ENCODE results near the gene TOGARAM1. TPM values are rescaled to one million over a fixed set of nuclear protein-coding genes. Genes with fewer than 3 reads are reported as not detected.

Gene TOGARAM1
- total RNA-seq, 1 experiment from 2014 or later: 12.0 TPM

DNA sequence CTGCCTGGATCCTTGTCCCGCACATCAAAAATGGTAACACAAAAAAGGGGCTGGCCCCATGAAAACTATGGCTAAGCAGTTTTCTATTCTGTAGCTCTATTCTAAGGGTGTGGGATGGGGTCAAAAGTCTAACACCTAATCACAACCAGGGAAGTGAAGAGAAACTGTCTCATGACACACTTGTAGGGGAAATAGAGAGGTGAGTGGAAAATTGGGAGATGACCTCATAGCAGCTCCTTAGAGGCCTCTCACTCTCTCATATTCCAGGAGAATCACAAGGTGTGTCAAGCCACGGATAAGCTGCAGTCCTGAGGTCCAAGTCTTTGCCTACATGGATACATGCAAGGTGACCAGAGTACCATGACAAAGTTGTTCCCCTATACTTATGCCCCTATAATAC lies 10.9 kb upstream of the TOGARAM1 start:
- Mint-ChIP-seq H3K4me3 (ENCODE audit: unreplicated experiment) (no peak overlapping the region), H3K27me3 (ENCODE audit: insufficient read depth, unreplicated experiment) (no peaks in the 10 kb centered on the region), H3K9me3 (ENCODE audit: unreplicated experiment) (no peaks in the 10 kb centered on the region), H3K36me3 (ENCODE audit: insufficient read depth, unreplicated experiment) (peaks cover 10% of the 10 kb centered on the region), H3K27ac (ENCODE audit: low read depth, unreplicated experiment) (no peak overlapping the region), H3K4me1 (ENCODE audit: insufficient read depth, unreplicated experiment) (no peaks in the 10 kb centered on the region)
- CTCF ChIA-PET: no interaction called here
- BruUV-seq (replicated peaks): no TSS peak
- intact Hi-C loops (cut with micrococcal nuclease): no loop called here
- no peak for DNase-seq (ENCODE audit: unreplicated experiment)
- POLR2A ChIA-PET: no interaction called here
- TF ChIP-seq, protein P1, sequence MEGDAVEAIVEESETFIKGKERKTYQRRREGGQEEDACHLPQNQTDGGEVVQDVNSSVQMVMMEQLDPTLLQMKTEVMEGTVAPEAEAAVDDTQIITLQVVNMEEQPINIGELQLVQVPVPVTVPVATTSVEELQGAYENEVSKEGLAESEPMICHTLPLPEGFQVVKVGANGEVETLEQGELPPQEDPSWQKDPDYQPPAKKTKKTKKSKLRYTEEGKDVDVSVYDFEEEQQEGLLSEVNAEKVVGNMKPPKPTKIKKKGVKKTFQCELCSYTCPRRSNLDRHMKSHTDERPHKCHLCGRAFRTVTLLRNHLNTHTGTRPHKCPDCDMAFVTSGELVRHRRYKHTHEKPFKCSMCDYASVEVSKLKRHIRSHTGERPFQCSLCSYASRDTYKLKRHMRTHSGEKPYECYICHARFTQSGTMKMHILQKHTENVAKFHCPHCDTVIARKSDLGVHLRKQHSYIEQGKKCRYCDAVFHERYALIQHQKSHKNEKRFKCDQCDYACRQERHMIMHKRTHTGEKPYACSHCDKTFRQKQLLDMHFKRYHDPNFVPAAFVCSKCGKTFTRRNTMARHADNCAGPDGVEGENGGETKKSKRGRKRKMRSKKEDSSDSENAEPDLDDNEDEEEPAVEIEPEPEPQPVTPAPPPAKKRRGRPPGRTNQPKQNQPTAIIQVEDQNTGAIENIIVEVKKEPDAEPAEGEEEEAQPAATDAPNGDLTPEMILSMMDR (IDR thresholded peaks at IDR 0.05; ENCODE audit: unreplicated experiment): no peak

DNA sequence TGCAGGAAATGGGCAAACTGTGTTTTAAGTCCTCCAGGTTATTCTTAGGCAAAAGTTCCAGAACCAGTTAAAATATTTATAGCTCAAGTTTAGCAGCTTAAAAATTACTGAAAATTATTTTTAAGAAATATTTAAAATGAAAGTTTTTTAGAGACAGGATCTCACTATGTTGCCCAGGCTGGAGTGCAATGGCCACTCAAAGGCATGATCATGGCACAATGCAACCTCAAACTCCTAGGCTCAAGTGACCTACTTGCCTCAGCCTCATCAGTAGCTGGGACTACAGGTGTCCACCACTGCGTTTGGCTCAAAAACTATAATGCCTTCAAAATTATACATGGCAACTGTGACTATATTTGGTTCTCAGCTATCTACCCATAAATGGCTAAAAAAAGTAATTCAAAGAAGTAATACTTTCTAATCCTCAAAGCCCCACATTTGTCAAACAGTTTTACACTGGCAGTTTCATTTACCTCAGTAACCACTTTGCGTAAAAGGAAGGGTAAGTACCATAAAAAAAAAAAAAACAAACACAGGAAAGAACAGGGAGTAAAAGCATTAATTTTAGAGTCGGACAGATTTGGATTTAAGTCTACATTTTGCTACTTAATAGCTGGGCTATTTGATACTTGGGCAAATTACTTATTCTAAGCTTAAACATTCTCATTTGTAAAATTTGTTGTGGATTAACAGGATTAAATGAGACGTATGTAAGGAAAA lies 9.4 kb upstream of the TOGARAM1 start:
- DNase-seq (ENCODE audit: unreplicated experiment): no peak
- Mint-ChIP-seq H3K9me3 (ENCODE audit: unreplicated experiment) (no peaks in the 10 kb centered on the region), H3K27ac (ENCODE audit: low read depth, unreplicated experiment) (no peak overlapping the region), H3K4me1 (ENCODE audit: insufficient read depth, unreplicated experiment) (no peaks in the 10 kb centered on the region), H3K36me3 (ENCODE audit: insufficient read depth, unreplicated experiment) (peaks cover 10% of the 10 kb centered on the region), H3K27me3 (ENCODE audit: insufficient read depth, unreplicated experiment) (no peaks in the 10 kb centered on the region), H3K4me3 (ENCODE audit: unreplicated experiment) (no peak overlapping the region)
- CTCF ChIA-PET: interaction anchor here (0.6 to 0.7 kb wide), 3 partner anchors 20 to 133 kb away, joined by 3 to 4 read pairs (median 3); no protein-coding TSS in a partner anchor
- no TSS peak for BruUV-seq (replicated peaks)
- TF ChIP-seq, protein P1 (IDR thresholded peaks at IDR 0.05; ENCODE audit: unreplicated experiment): no peak
- POLR2A ChIA-PET: no interaction called here
- intact Hi-C loops (cut with micrococcal nuclease): no loop called here

DNA sequence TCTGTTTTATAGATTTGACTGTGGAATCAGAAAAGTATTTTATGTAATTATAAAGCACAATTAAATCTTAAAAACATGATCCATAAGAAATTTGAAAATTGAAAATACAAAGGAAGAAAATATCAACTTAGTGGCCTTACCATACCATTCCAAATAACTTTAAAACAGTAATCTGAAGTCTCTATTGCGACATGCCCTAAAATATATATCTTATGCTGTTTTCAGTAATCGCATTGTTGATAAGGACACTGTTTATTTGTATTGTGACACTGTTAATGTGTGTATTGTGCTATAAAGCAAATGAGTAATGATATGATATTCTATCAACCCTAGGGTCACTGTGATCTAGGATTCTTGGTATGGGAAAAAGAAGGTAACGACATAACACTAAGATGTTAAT lies 7.2 kb upstream of the TOGARAM1 start:
- intact Hi-C loops (cut with micrococcal nuclease): no loop called here
- CTCF ChIA-PET: no interaction called here
- no peak for DNase-seq (ENCODE audit: unreplicated experiment)

DNA sequence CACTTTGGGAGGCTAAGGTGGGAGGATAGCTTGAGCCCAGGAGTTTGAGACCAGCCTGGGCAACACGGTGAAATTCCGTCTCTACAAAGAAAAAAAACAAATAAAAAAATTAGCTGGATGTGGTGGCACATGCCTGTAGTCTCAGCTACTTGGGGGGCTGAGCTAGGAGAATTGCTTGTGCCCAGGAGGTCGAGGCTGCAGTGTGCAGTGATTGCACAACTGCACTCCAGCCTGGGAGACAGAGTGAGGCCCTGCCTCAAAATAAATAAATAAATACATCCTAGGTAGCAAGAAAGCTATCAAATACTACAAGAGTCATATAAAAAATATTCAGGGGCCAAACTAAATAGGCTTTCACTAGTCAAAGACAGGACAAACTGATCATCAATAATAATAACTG lies 6.5 kb upstream of the TOGARAM1 start:
- Mint-ChIP-seq H3K4me1 (ENCODE audit: insufficient read depth, unreplicated experiment) (peaks cover 6% of the 10 kb centered on the region), H3K27me3 (ENCODE audit: insufficient read depth, unreplicated experiment) (no peaks in the 10 kb centered on the region), H3K4me3 (ENCODE audit: unreplicated experiment) (no peak overlapping the region), H3K27ac (ENCODE audit: low read depth, unreplicated experiment) (no peak overlapping the region), H3K9me3 (ENCODE audit: unreplicated experiment) (no peaks in the 10 kb centered on the region), H3K36me3 (ENCODE audit: insufficient read depth, unreplicated experiment) (peaks cover 10% of the 10 kb centered on the region)
- BruUV-seq (replicated peaks): no TSS peak
- ChIA-PET CTCF (interaction anchor here (1.2 to 1.5 kb wide), 2 partner anchors 32 to 313 kb away, joined by 3 read pairs; no protein-coding TSS in a partner anchor), POLR2A (interaction anchor here (1.0 to 3.6 kb wide), 3 partner anchors 9 to 179 kb away, joined by 4 to 19 read pairs (median 4); partner anchors contain the start of genes FANCM, FKBP3 and PRPF39)
- intact Hi-C loops (cut with micrococcal nuclease): no loop called here
- TF ChIP-seq, protein P1 (IDR thresholded peaks at IDR 0.05; ENCODE audit: unreplicated experiment): no peak
- DNase-seq (ENCODE audit: unreplicated experiment): no peak

More for the DNA sequence above, 7.2 kb upstream of the TOGARAM1 start:
- H3K4me3 Mint-ChIP-seq (ENCODE audit: unreplicated experiment): no peak overlapping the region
- no TSS peak for BruUV-seq (replicated peaks)
- peaks cover 6% of the 10 kb centered on the region for H3K4me1 Mint-ChIP-seq (ENCODE audit: insufficient read depth, unreplicated experiment)
- POLR2A ChIA-PET: interaction anchor here (0.6 to 3.6 kb wide), 3 partner anchors 130 to 180 kb away, joined by 4 to 19 read pairs (median 5); partner anchors contain the start of genes FANCM, FKBP3 and PRPF39
- no peak overlapping the region for H3K27ac Mint-ChIP-seq (ENCODE audit: low read depth, unreplicated experiment)
- H3K9me3 Mint-ChIP-seq (ENCODE audit: unreplicated experiment): no peaks in the 10 kb centered on the region
- TF ChIP-seq, protein P1 (IDR thresholded peaks at IDR 0.05; ENCODE audit: unreplicated experiment): no peak
- H3K27me3 Mint-ChIP-seq (ENCODE audit: insufficient read depth, unreplicated experiment): no peaks in the 10 kb centered on the region
- peaks cover 10% of the 10 kb centered on the region for H3K36me3 Mint-ChIP-seq (ENCODE audit: insufficient read depth, unreplicated experiment)

All from MCF 10A (cell line).